NCI-H1930 (cell line): ENCODE measurements around the gene YWHAE.
"Not testable (repeated sequence)": the region's sequence is repeated elsewhere in the genome, so short reads cannot be mapped to it uniquely, and the experiment has no call there.

Source experiments
- DNase-seq, 2 experiments: peaks; one replicate each; lab custom pipeline; 2025; lab: John Stamatoyannopoulos, UW

The YWHAE gene

GRCh38 chr17:1325766-1326165 lies 74.3 kb downstream of the YWHAE start:
- DNase-seq: no peak

GRCh38 chr17:1324201-1324771 lies 75.7 kb downstream of the YWHAE start:
- peak; percentile 44 to 74 for DNase-seq

GRCh38 chr17:1323336-1323735 lies 76.7 kb downstream of the YWHAE start:
- no peak for DNase-seq

GRCh38 chr17:1322480-1322879 lies 77.5 kb downstream of the YWHAE start:
- DNase-seq: no peak

- DNase-seq: no peak
Measured at GRCh38 chr17:1322014-1322428, 78.0 kb downstream of the YWHAE start.

- peak; percentile 42 to 66 for DNase-seq
Measured at GRCh38 chr17:1315891-1316403, 84.1 kb downstream of the YWHAE start.

- no peak for DNase-seq
Measured at GRCh38 chr17:1315409-1315808, 84.6 kb downstream of the YWHAE start.

GRCh38 chr17:1313270-1314005 lies 86.6 kb downstream of the YWHAE start:
- no peak for DNase-seq

GRCh38 chr17:1312261-1312870 lies 87.7 kb downstream of the YWHAE start:
- no peak for DNase-seq

- not testable (repeated sequence) for DNase-seq
Measured at GRCh38 chr17:1307829-1308228, 92.2 kb downstream of the YWHAE start.

GRCh38 chr17:1304962-1305563 lies 95.0 kb downstream of the YWHAE start:
- no peak for DNase-seq

- no peak for DNase-seq
Measured at GRCh38 chr17:1304522-1304921, 95.5 kb downstream of the YWHAE start.

- no peak for DNase-seq
Measured at GRCh38 chr17:1302761-1303160, 97.3 kb downstream of the YWHAE start.

GRCh38 chr17:1301546-1301945 lies 98.5 kb downstream of the YWHAE start:
- no peak for DNase-seq

GRCh38 chr17:1300371-1300905 lies 99.6 kb downstream of the YWHAE start:
- DNase-seq: no peak

GRCh38 chr17:1299552-1300370 lies 100.3 kb downstream of the YWHAE start:
- no peak for DNase-seq

GRCh38 chr17:1298606-1299005 lies 101.4 kb downstream of the YWHAE start:
- no peak for DNase-seq
